Activated CD8-positive, alpha-beta memory T cell treated with anti-CD3 and anti-CD28 coated beads, Interleukin-2, amount 50 U/mL, for 24 hours (primary cell): ENCODE results near the gene KCND3.

Source experiments
- DNase-seq: peaks from one replicate; pipeline ENCODE4 v3.0.0-alpha.2; 2020; ENCODE audit errors: extremely low read depth

The KCND3 gene

GRCh38 chr1:111727056-111727455 is 262.4 kb downstream of the KCND3 start:
- DNase-seq, result no peak

- no peak for DNase-seq
Observed at GRCh38 chr1:111725192-111725591, 264.3 kb downstream of the KCND3 start.

- no peak for DNase-seq
Observed at GRCh38 chr1:111723871-111724270, 265.6 kb downstream of the KCND3 start.

- DNase-seq, result no peak
Observed at GRCh38 chr1:111723091-111723806, 266.2 kb downstream of the KCND3 start.

GRCh38 chr1:111720977-111721786 is 268.3 kb downstream of the KCND3 start:
- DNase-seq, result no peak
